C4-2B (cell line): ENCODE measurements around the gene SIK2.

Experiments used
- CTCF ChIP-seq: fragments of 450-650 bp; conservative IDR thresholded peaks from 2 replicates; pipeline ENCODE4 v1.5.1; 2017; ENCODE audit warnings: mild to moderate bottlenecking
- ZFX ChIP-seq: fragments of 450-650 bp; IDR thresholded peaks from 2 replicates; pipeline ENCODE4 v1.6.1; 2017

GRCh38 chr11:111684251-111684650, 82.0 kb downstream of the SIK2 start:
- no peak for TF ChIP-seq CTCF
- TF ChIP-seq ZFX: no peak
